Putamen (tissue), 1 donor: ENCODE measurements around the gene M1AP.

ENCODE experiments used
- DNase-seq: peaks from one replicate; pipeline ENCODE4 v3.0.0-alpha.2; 2016; ENCODE audit warnings: low spot score

The M1AP gene

DNA sequence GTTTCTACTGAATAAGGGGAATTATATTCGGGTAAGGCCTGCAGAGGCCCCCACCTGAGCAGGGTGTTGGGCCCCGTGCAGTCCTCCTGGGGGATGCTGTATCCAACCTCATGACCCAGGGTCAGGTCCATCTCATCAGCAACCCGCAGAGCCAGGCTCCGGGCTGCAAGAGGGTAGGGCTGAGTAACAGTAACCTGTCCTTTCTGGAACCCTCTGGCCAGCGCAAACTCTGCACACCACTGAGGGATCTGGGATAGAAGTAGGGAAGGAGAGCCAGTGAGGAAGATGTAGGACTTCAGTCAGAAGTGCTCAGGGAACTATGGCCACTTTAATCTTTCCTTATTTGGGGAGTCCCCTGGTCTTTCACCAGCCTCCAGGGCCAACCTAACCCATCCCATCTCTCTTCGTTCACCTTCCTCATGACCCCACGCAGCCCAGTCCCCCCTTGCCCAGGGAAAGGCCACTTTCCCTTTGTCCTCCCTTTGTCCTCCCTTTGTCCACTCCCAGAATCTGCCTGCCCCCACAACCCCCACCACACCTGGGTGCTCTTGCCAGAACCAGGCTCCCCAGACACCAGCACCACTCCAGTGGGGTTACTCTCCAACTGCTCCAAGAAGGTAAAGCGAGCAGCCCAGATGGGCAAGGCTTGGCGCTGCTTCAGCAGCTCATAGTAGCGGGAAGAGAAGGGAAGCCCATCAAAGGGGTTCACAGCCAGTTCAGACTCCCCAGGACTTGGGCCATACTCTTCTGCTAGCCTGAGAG lies 123.0 kb downstream of the M1AP start:
- DNase-seq: no peak

- no peak for DNase-seq
Measured at GRCh38 chr2:74524005-74524404, 124.1 kb downstream of the M1AP start.

DNA sequence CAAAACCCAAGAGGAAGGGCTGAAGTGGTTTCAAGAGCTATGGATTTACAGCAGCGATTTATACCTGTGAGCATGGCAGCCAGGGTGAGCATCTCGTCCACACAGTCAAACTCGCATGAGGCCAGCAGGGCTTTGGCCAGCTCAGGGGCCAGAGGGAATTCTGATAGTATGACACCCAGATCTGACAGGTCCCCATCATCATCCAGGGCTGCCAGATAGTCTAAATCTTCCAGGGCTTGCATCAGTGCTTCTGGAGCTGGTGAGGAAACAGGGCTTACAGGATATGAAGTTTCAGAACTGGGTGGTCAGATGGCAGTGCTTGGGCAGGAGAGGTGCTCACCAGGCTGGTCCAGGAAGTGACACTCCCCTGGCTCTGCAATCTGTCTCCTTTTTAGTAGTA lies 125.6 kb downstream of the M1AP start:
- no peak for DNase-seq

- DNase-seq: no peak
Measured at GRCh38 chr2:74516650-74517049, 131.5 kb downstream of the M1AP start.

DNA sequence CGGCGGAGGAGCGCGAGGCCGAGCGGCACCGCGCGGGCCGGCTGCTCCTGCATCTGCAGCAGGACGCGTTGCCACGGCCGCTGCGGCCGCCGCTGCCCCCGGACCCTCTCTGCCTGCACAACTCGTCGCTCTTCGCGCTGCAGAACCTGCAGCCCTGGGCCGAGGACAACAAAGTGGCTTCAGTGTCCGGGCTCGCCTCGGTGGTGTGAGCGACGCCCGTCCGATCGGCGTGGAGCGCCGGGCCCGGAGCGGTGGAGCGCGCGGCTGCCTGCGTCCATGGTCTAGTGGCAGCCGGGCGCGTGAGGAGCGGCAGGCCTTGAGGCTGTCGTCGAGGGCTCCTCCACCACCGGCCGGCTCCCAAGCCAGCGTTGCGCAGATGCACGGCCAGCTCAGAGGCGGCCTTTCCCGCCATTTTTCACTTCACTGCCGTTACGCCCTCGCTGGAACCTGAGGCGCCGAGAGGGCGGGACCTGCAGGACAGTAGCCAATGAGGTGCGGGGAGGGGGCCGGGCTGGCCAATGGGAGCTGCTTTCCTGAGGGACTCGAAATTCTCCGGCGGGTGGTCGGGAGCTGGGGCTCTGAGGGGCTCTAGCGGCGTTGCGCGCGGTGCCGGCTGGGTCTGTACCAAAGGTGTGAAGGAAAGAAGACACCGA lies 132.0 kb downstream of the M1AP start:
- peak; percentile 19 for DNase-seq

- no peak for DNase-seq
Measured at GRCh38 chr2:74515271-74515980, 132.7 kb downstream of the M1AP start.

- no peak for DNase-seq
Measured at GRCh38 chr2:74514368-74515270, 133.5 kb downstream of the M1AP start, which contains the start of gene TLX2. Gene TLX2 (plus strand): TSS chr2:74514450. CDS start chr2:74514807, 357 bp downstream.

DNA sequence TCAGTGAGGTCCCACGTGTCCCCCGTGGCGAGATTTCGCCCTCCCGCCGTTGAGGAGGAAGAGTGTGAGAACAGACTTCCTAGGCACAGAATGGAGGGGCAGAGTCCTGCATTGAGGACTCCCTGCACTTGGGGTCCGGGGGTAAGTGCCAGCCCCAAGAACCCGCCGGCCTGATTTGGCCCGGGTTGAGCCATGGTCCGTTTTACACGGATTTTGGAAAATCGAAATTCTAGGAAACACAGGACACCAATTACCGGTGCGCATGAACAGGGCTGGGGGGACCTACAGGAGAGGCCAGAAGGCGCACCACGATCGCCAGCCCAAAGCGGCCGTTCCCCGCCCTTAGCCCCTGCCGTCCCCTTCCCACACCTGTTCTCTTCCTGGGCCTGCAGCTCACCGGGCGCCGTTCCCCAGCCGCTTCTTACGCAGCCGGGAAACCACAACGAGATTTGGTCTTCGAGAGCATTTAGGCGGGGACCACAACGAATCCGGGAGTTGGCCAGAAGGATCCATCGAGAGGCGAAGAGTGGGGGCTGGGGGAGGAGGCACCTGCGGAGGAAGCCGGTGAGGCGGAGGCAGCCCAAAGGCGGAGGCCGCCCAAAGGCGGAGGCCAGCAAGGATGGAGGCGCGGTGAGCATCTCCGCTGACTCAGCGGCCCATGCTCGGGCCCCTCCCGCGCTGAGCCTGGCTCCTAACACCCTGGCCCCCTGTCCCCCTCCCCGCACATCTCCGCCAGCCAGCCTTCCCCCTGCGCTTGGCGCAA lies 134.3 kb downstream of the M1AP start:
- DNase-seq: no peak

GRCh38 chr2:74512744-74513604 lies 135.2 kb downstream of the M1AP start:
- no peak for DNase-seq

DNA sequence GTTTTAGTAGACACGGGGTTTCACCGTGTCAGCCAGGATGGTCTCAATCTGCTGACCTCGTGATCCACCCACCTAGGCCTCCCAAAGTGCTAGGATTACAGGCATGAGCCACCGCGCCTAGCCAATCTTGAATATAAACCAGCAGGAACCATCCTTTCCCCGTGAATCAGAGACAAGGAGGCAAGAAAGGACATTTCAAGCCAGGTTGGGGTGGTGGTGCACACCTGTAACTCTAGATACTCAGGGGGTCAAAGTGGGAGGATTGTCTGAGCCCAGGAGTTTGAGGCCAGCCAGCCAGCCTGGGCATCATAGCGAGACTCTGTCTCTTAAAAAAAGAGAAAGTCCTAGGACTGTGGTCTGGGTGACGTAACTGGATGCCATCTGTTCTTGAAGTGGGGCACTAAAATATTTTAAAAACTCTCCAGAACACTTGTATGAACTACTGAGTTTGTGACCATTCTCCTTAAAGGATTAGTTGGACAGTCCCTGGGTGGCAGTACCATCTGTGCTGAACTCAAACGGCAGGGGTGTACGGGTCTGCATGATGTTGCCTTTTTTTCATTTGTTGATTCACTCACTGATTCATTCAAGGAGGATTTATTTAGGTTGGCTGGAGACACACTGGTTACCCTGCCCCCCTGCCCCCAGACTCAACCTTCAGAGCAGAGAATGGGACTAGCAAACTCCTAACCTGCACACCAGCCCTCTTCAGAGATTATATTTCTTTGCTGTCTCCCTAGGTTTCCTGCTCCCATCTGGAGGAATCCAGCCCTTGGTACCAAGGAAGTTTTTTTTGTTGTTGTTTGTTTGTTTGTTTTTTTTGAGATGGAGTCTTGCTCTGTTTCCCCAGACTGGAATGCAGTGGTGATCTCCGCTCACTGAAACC lies 136.8 kb downstream of the M1AP start:
- DNase-seq: no peak

DNA sequence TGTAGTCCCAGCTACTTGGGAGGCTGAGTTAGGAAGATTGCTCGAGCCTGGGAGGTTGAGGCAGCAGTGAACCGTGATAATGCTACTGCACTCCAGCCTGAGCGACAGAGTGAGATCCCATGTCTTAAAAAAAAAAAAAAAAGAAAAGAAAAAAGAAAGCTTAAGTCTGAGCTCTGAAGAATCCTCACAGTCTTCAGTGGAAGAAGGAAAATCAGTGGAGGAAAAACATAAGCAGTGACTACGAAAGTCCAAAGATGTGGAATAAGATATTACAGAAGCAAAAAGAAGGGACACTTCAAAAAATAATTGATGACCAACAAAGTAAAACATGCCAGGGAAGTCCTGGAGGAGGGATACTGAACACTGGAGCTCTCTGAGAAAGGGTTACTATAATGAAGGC lies 137.9 kb downstream of the M1AP start:
- no peak for DNase-seq

GRCh38 chr2:74507926-74508520 lies 140.1 kb downstream of the M1AP start:
- peak; percentile 39 for DNase-seq
